H7 (cell line): ENCODE data around the gene RAB5B. TPM values are rescaled to one million over a fixed set of nuclear protein-coding genes. Genes with fewer than 3 reads are reported as not detected.
"Not testable (repeated sequence)": the region's sequence is repeated elsewhere in the genome, so short reads cannot be mapped to it uniquely, and the experiment has no call there.

Source experiments
- DNase-seq: peaks from one replicate; pipeline ENCODE4 v3.0.0; 2012
- H3K27me3 ChIP-seq: 2 replicates; pipeline ENCODE4 v1.6.0; 2011; ENCODE audit warnings: mild to moderate bottlenecking, low read length; ENCODE audit not compliant: control insufficient read depth, insufficient read depth
- H3K36me3 ChIP-seq: replicated peaks from 2 replicates; pipeline ENCODE4 v1.5.1; 2011; ENCODE audit warnings: low read length; ENCODE audit not compliant: control insufficient read depth, insufficient read depth
- H3K4me3 ChIP-seq: 2 replicates; pipeline ENCODE4 v1.5.1; 2011; ENCODE audit warnings: low read depth, mild to moderate bottlenecking, control low read depth, low read length, moderate library complexity; ENCODE audit not compliant: insufficient read depth
- total RNA-seq: library from RNA; depleted of rRNA; stranded (reverse); fragments of >200 nt; shearing (Covaris generic); gene quantifications from 2 replicates; pipeline ENCODE4 v1.2.3, GENCODE V29; 2014

RAB5B gene
- total RNA-seq, 1 experiment from 2014 or later = 52.4 TPM

- H3K36me3 ChIP-seq = peaks cover 7% of the 10 kb centered on the region
- DNase-seq = no peak
Measured at GRCh38 chr12:55984861-55985260, 11.0 kb downstream of the RAB5B start.

DNA sequence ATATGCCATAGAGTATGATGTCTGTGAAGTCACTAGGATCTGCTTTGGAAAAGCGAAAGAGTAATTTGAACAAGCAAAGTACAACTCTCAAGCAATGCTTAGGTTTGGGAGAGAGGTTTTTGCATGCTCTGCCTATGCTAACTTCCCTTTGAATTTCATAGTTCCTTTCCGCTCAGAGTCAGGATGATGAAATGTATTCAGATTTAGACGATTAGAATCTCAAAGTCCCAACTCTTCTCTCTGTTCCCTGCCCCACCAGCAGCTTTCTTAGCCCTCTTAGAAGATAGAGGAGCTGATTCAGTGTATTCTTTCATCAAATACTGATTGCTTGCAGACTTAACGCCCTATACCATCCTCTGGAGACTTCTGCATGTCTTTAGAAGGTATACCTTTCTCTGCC is 11.5 kb downstream of the RAB5B start:
- DNase-seq = no peak
- Histone ChIP-seq H3K4me3 (no peak overlapping the region), H3K27me3 (no peaks in the 10 kb centered on the region), H3K36me3 (peaks cover 9% of the 10 kb centered on the region)

More at GRCh38 chr12:55984861-55985260, 11.0 kb downstream of the RAB5B start:
- no peak overlapping the region for H3K4me3 ChIP-seq
- no peaks in the 10 kb centered on the region for H3K27me3 ChIP-seq

DNA sequence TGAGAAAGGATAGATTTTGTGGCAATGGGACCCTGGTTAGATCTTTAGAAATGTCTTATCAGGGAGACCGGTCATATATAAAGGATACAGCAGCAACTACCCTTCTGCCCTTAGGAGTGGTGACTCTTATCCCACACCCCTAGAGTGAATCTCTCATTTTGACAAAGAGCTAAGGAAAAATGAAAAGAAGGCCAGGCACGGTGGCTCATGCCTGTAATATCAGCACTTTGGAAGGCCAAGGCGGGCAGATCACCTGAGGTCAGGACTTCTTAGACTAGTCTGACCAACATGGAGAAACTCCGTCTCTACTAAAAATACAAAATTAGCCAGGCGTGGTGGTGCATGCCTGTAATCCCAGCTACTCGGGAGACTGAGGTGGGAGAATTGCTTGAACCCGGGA is 12.1 kb downstream of the RAB5B start:
- not testable (repeated sequence) for H3K27me3 ChIP-seq, DNase-seq, H3K4me3 ChIP-seq
- peaks cover 15% of the 10 kb centered on the region for H3K36me3 ChIP-seq

- Histone ChIP-seq H3K36me3 (peaks cover 39% of the 10 kb centered on the region), H3K27me3 (no peaks in the 10 kb centered on the region), H3K4me3 (no peak overlapping the region)
- no peak for DNase-seq
Measured at GRCh38 chr12:55991110-55991509, 17.2 kb downstream of the RAB5B start.

DNA sequence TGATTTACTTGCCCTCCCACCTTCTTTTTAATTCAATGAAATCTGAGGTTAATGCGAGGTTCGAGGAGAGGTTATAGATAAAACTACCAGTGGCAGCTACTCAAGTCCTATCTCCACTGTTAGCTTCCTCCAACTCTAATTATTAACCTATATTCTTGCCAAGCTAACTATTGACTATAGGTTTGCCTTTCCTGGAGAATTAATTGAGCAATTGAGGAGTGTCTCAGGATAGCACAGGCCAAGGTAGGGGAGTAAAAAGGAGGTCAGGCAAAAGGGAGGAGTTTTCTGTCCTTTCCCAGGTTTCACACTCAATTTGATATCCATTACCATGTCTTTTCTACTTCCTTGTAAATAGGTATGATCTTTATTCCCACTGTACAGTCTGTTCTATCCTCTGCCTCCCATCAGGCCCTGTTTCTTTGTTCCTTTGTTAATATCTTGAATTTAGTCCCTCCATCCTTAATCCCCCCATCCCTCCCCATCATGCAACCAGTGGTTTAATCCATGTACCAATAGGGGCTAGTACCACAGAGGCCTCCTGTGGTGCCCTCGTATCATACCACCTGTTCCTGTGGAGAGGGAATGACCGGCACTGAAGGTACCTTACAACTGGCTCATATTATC is 19.5 kb downstream of the RAB5B start:
- Histone ChIP-seq H3K36me3 (peaks cover 39% of the 10 kb centered on the region), H3K4me3 (no peak overlapping the region), H3K27me3 (no peaks in the 10 kb centered on the region)
- DNase-seq = no peak

- no peak overlapping the region for H3K4me3 ChIP-seq
- no peak for DNase-seq
- no peaks in the 10 kb centered on the region for H3K27me3 ChIP-seq
- H3K36me3 ChIP-seq = peaks cover 32% of the 10 kb centered on the region
Measured at GRCh38 chr12:55995366-55995765, 21.5 kb downstream of the RAB5B start.

DNA sequence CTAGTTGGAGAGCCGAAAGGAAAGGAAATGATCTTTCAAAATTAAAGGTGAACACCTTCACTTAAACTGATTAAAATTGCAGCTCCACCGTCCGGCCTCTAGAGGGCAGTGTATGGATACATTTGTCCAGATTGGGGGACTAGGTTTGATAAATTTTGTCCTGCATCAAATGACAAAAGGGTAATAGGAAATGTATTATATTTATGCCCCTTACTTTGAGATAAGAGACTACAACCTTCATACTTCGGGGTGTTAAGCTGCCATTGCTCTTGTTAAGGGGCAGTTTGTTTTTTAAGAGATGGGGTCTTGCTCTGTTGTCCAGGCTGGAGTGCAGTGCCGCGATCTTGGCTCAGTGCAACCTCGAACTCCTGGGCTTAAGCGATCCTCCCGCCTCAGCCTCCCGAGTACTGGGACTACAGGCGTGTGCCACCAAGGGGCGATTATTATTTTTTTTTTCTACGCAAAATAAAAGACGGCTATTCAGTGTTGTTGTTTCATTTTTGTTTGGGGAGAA is 22.4 kb downstream of the RAB5B start:
- Histone ChIP-seq H3K27me3 (no peaks in the 10 kb centered on the region), H3K4me3 (no peak overlapping the region), H3K36me3 (peaks cover 23% of the 10 kb centered on the region)
- DNase-seq = peak; percentile 61

DNA sequence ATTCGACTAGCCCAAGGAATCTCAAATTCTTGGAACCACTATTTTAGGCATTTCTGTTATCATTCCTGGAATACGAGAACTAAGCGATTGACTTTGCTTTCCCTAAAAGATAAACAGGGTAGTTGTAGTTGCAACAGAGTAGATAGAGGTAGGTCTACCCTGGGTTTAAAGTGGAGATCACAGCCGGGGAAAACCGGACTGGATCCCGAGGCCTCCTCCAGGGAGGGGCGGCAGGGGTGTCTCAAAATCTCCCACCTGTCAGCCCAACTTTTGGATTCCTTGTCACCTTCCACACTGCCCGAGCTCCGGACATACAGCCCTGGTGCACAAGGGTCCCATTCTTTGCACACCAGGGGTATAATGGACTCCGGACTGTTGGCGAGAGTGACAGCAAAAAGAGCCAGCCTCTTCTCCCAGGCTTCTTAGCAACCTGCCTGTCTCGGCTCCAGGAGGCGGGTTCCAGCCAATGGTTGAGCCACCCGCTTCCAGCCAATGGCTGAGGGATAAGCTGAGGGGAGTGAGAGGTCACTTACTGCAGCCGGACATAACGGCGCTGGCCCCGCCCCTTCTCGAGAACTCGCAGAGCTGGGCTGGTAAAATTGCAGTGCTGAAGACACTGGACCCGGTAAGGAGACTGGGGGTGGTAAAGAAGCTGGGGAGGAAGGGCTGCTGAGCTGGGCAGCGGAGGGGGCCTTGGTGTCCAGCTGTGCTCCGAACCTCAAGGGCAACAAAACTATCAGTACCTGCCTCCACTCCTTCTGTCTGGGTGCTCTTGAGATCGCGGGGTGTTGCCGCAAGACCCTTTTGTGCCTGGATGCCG is 23.0 kb downstream of the RAB5B start, which contains the start of gene SUOX:
TSS of gene SUOX (plus strand) at position 562 of the 820 bp plus-strand sequence. CDS start 4,946 bp downstream, outside the sequence.
- peak; percentile 97 for DNase-seq
- H3K27me3 ChIP-seq = no peaks in the 10 kb centered on the region
- H3K4me3 ChIP-seq = peak within 1 kb of the TSS; percentile 95
- peaks cover 22% of the 10 kb centered on the region for H3K36me3 ChIP-seq

- Histone ChIP-seq H3K27me3 (no peaks in the 10 kb centered on the region), H3K36me3 (peaks cover 17% of the 10 kb centered on the region), H3K4me3 (peak overlapping the region; percentile 95)
- peak; percentile 62 for DNase-seq
Measured at GRCh38 chr12:55997535-55997859, 23.6 kb downstream of the RAB5B start.

GRCh38 chr12:55999522-55999921 is 25.6 kb downstream of the RAB5B start:
- not testable (repeated sequence) for DNase-seq, H3K36me3 ChIP-seq, H3K27me3 ChIP-seq, H3K4me3 ChIP-seq

DNA sequence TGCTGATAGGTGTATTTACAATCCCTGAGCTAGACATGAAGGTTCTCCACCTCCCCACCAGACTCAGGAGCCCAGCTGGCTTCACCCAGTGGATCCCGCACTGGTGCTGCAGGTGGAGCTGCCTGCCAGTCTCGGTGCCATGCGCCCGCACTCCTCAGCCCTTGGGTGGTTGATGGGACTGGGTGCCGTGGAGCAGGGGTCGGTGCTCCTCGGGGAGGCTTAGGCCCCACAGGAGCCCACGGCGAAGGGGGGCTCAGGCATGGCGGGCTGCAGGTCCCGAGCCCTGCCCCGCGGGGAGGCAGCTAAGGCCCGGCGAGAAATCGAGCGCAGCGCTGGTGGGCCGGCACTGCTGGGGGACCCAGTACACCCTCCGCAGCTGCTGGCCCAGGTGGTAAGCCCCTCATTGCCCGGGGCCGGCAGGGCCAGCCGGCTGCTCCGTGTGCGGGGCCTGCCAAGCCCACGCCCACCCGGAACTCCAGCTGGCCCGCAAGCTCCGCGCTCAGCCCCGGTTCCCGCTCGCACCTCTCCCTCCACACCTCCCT is 26.2 kb downstream of the RAB5B start:
- not testable (repeated sequence) for H3K4me3 ChIP-seq, H3K36me3 ChIP-seq, H3K27me3 ChIP-seq, DNase-seq

DNA sequence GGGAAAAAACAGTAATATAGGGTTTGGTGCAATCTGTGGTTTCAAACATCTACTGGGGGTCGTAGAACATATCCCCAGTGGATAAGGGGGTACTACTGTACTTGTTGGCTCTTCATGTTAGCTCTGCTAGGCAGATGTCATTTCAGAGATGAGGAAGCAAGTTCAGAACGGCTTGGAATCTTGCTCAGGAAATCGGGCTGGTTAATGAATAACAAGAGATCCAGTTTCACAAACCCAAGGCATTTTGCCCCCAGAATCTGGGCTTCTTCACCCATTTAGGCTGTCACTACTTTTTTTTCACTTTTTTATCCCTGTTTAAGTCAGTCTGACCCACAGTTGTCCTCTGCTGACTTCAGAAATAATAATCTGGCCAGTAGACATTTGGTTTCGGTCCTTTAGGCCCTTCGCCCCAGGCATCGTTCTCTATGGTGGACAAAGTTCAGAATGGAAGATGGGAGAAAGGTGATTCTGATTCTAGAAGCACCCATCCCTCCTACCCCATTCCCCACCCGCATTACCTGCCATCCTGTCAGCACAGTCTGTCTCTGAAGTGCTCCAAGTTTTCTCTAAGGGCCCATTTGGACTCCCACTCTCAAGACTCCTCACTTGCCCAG is 27.7 kb downstream of the RAB5B start:
- H3K36me3 ChIP-seq = peaks cover 6% of the 10 kb centered on the region
- no peak for DNase-seq
- no peak overlapping the region for H3K4me3 ChIP-seq

DNA sequence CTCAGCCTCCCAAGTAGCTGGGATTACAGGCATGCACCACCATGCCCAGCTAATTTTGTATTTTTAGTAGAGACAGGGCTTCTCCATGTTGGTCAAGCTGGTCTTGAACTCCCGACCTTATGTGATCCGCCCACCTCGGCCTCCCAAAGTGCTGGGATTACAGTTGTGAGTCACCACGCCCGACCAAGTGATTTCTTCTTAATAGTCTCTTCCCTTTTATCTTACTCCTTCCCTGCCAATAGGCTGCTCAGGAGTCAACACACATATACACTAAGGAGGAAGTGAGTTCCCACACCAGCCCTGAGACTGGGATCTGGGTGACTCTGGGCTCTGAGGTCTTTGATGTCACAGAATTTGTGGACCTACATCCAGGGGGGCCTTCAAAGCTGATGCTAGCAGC is 29.5 kb downstream of the RAB5B start:
- not testable (repeated sequence) for H3K36me3 ChIP-seq, H3K27me3 ChIP-seq, H3K4me3 ChIP-seq, DNase-seq

More for the DNA sequence above, 27.7 kb downstream of the RAB5B start:
- no peaks in the 10 kb centered on the region for H3K27me3 ChIP-seq

DNA sequence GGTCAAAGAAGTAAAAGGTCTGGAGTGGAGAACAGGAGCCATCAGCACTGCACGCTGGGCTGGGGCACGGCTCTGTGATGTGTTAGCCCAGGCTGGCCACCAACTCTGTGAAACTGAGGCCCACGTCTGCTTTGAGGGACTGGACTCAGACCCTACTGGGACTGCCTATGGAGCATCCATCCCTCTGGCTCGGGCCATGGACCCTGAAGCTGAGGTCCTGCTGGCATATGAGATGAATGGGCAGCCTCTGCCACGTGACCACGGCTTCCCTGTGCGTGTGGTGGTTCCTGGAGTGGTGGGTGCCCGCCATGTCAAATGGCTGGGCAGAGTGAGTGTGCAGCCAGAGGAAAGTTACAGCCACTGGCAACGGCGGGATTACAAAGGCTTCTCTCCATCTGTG is 30.3 kb downstream of the RAB5B start:
- Histone ChIP-seq H3K4me3 (no peak overlapping the region), H3K36me3 (peaks cover 6% of the 10 kb centered on the region), H3K27me3 (no peaks in the 10 kb centered on the region)
- DNase-seq = no peak
